Esophagus squamous epithelium (tissue), 4 donors: Measurements from ENCODE around the gene KLC4.

Source experiments
- POLR2A ChIP-seq, 4 donors: fragments of 450-650 bp; IDR thresholded peaks; one replicate each; pipeline ENCODE4 v1.6.1; 2017; ENCODE audit warnings: antibody characterized with exemption in 4 of 4, mild to moderate bottlenecking in 4 of 4, moderate library complexity in 3 of 4
- TF ChIP-seq, protein P1 (sequence below), 6 experiments: fragments of 450-650 bp in 4 of 6; fragments of 200-600 bp in 2 of 6; sonication (generic) in 2 of 6; IDR thresholded peaks; one replicate each; pipeline ENCODE4 v1.5.1; 2016 to 2019; ENCODE audit warnings: antibody characterized with exemption in 6 of 6, mild to moderate bottlenecking in 4 of 6, moderate library complexity in 4 of 6

DNA sequence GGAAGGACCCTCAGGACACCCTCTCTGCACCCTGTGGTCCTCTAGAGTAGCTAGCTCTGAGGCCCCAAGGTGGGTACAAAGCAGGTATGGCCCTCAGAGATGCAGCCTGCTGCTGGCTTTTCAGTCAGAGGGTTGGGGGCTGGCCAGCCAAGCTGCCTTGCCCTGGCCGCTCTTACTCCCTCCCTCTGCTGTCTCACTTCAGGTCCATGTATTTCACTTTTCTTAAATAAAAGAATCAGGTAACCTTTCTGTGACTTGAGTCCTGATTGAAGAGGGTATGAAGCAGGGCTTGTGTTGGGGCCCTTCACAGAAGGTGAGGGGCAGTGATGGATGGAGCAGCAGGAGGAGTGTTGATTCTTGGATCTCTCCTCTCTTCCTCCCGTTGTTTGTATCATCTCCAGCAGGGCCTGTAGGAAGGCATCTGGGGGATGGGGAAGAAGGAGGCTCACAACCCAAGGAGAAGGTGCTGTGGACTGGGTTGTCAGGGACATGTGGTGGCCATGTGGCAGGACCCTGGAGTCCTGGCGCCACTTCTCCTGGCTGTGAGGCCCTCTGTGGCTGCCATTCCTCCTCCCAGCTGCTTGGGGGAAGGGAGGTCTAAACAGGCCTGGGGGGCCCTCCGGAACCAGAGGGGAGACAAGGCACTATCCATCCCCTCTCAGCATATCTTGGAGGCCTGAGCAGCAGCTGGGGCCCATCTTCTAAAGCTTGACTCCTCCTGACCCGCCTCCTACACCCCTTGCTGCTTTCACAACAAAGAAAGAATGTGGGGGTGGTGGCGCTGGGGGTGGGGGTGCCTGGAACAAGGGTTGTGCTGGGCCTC lies 15.6 kb downstream of the KLC4 start:
- TF ChIP-seq POLR2A (IDR thresholded peaks at IDR 0.05), result no peak
- TF ChIP-seq, protein P1, sequence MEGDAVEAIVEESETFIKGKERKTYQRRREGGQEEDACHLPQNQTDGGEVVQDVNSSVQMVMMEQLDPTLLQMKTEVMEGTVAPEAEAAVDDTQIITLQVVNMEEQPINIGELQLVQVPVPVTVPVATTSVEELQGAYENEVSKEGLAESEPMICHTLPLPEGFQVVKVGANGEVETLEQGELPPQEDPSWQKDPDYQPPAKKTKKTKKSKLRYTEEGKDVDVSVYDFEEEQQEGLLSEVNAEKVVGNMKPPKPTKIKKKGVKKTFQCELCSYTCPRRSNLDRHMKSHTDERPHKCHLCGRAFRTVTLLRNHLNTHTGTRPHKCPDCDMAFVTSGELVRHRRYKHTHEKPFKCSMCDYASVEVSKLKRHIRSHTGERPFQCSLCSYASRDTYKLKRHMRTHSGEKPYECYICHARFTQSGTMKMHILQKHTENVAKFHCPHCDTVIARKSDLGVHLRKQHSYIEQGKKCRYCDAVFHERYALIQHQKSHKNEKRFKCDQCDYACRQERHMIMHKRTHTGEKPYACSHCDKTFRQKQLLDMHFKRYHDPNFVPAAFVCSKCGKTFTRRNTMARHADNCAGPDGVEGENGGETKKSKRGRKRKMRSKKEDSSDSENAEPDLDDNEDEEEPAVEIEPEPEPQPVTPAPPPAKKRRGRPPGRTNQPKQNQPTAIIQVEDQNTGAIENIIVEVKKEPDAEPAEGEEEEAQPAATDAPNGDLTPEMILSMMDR (IDR thresholded peaks at IDR 0.05), result no peak
